Breast epithelium (tissue), 4 donors: Measurements from ENCODE around the gene CCDC171. TPM values are rescaled to one million over a fixed set of nuclear protein-coding genes. Genes with fewer than 3 reads are reported as not detected.

ENCODE experiments used
- DNase-seq, 2 donors: peaks; one replicate each; pipeline ENCODE4 v3.0.0-alpha.2; 2019; ENCODE audit warnings: low spot score in 2 of 2
- H3K27ac ChIP-seq, 2 donors: fragments of 200-600 bp; sonication (generic) in 1 of 2; one replicate each; pipeline ENCODE4 v1.5.1; 2016 to 2019; ENCODE audit warnings: mild to moderate bottlenecking in 1 of 2
- H3K27me3 ChIP-seq, 2 donors: fragments of 200-600 bp; sonication (generic) in 1 of 2; one replicate each; pipeline versions ENCODE4 v1.5.1 to v1.6.0; 2017 to 2019; ENCODE audit warnings: control low read depth in 1 of 2, mild to moderate bottlenecking in 1 of 2
- H3K36me3 ChIP-seq: fragments of 200-600 bp; one replicate; pipeline ENCODE4 v1.5.1; 2019
- H3K4me1 ChIP-seq, 2 donors: fragments of 200-600 bp; sonication (generic); one replicate each; pipeline ENCODE4 v1.5.1; 2016 to 2019; ENCODE audit warnings: control low read depth in 1 of 2
- H3K4me3 ChIP-seq, 3 donors: fragments of 200-600 bp; sonication (generic); 1 replicate in 2 of 3; 2 replicates in 1 of 3; pipeline ENCODE4 v1.5.1; 2016 to 2019; ENCODE audit warnings: mild to moderate bottlenecking in 3 of 3, moderate library complexity in 2 of 3
- H3K9me3 ChIP-seq, 2 donors: fragments of 200-600 bp; sonication (generic) in 1 of 2; one replicate each; pipeline ENCODE4 v1.5.1; 2016 to 2019; ENCODE audit warnings: control low read depth in 1 of 2
- CTCF ChIP-seq, 3 donors: fragments of 450-650 bp; IDR thresholded peaks; one replicate each; pipeline ENCODE4 v1.5.1; 2016 to 2017; ENCODE audit warnings: antibody characterized with exemption in 3 of 3, mild to moderate bottlenecking in 3 of 3, moderate library complexity in 3 of 3
- POLR2A ChIP-seq: fragments of 450-650 bp; IDR thresholded peaks from one replicate; pipeline ENCODE4 v1.6.1; 2016; ENCODE audit warnings: antibody characterized with exemption, mild to moderate bottlenecking, moderate library complexity
- POLR2AphosphoS5 ChIP-seq, 3 donors: sonication (generic); formaldehyde crosslinking; IDR thresholded peaks; one replicate each; pipeline ENCODE4 v1.6.1; 2017; ENCODE audit warnings: antibody characterized with exemption in 3 of 3
- intact Hi-C: fragments of 100-400 bp; cut with DNase I; formaldehyde crosslinking; loops from one replicate; pipeline ENCODE4 v1.15.1; 2023; ENCODE audit warnings: low total_unique reads
- total RNA-seq, 3 donors: library from RNA; depleted of rRNA; stranded (reverse); fragments of >200 nt; gene quantifications; one replicate each; pipeline ENCODE4 v1.1.0, GENCODE V29; 2016

CCDC171 gene
- total RNA-seq, 3 donors from 2014 or later = 4.8 to 8.8 (median 5.6) TPM

- Histone ChIP-seq H3K4me1 (no peaks in the 10 kb centered on the region), H3K9me3 (no peaks in the 10 kb centered on the region), H3K4me3 (no peak overlapping the region), H3K27ac (no peak overlapping the region), H3K36me3 (no peaks in the 10 kb centered on the region), H3K27me3 (no peaks in the 10 kb centered on the region)
- TF ChIP-seq POLR2A (no peak), POLR2AphosphoS5 (IDR thresholded peaks at IDR 0.05) (no peak), CTCF (IDR thresholded peaks at IDR 0.05) (no peak)
- no peak for DNase-seq
- intact Hi-C loops = no loop called here
These were observed 278.5 kb downstream of the CCDC171 start for GRCh38 chr9:15831384-15831783.

DNA sequence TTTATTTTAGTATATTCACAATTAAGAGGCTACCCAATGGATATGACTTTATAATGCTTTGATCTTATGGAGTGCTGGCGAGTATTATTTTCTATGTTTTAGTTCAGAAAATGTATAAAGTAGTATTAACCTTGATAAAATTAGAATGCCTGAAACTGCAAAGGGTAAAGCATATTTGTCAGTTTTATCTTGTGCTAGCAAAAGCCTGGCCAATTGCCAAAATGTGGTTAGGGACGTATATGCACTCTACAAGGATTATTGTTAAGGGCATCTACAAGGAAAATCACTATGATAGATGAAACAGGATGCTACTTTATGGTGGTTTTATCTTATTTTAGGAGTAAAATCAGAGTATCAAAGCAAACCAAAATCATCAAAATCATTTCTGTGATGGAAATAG, 281.7 kb downstream of the CCDC171 start:
- intact Hi-C loops = no loop called here
- H3K9me3 ChIP-seq = no peaks in the 10 kb centered on the region
- H3K4me3 ChIP-seq = no peak overlapping the region
- no peaks in the 10 kb centered on the region for H3K36me3 ChIP-seq
- no peaks in the 10 kb centered on the region for H3K4me1 ChIP-seq
- DNase-seq = no peak
- no peaks in the 10 kb centered on the region for H3K27me3 ChIP-seq
- TF ChIP-seq CTCF (IDR thresholded peaks at IDR 0.05) (no peak), POLR2A (no peak), POLR2AphosphoS5 (IDR thresholded peaks at IDR 0.05) (no peak)
- no peak overlapping the region for H3K27ac ChIP-seq

- Histone ChIP-seq H3K27ac (no peak overlapping the region), H3K4me1 (no peaks in the 10 kb centered on the region), H3K4me3 (no peak overlapping the region), H3K9me3 (no peaks in the 10 kb centered on the region), H3K36me3 (no peaks in the 10 kb centered on the region), H3K27me3 (no peaks in the 10 kb centered on the region)
- TF ChIP-seq POLR2AphosphoS5 (IDR thresholded peaks at IDR 0.05) (no peak), CTCF (IDR thresholded peaks at IDR 0.05) (peak in 2 of 3 donors; percentile 10 to 54)
- intact Hi-C loops = no loop called here
- no peak for DNase-seq
These were observed 284.3 kb downstream of the CCDC171 start for GRCh38 chr9:15837079-15837679.

GRCh38 chr9:15842051-15842450, 289.2 kb downstream of the CCDC171 start:
- no peak for DNase-seq
- intact Hi-C loops = no loop called here

DNA sequence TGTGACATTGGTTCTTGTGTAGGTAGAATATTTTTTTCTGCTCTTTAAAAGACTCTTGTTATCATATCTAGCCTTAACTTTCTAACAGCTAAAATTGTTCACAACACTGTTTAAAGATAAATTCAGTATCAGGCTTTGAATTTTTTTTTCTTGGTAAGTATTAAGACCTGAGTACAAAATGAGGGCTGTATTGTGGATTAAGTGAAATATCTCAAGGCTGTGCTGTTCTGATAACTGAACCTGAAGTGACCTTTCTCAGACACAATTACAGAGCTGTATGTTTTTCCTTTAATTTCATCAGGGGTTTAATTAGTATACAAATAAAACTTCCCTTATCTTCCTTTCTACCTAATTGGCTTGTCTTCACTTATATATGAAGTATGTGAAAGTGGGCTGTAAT, 290.5 kb downstream of the CCDC171 start:
- no peak overlapping the region for H3K27ac ChIP-seq
- no peak for TF ChIP-seq POLR2A
- TF ChIP-seq CTCF (IDR thresholded peaks at IDR 0.05) = no peak
- no peak for TF ChIP-seq POLR2AphosphoS5 (IDR thresholded peaks at IDR 0.05)
- no peaks in the 10 kb centered on the region for H3K9me3 ChIP-seq
- intact Hi-C loops = no loop called here
- H3K4me1 ChIP-seq = no peaks in the 10 kb centered on the region
- H3K4me3 ChIP-seq = no peak overlapping the region
- no peaks in the 10 kb centered on the region for H3K36me3 ChIP-seq
- H3K27me3 ChIP-seq = no peaks in the 10 kb centered on the region
- no peak for DNase-seq

More at GRCh38 chr9:15842051-15842450, 289.2 kb downstream of the CCDC171 start:
- Histone ChIP-seq H3K4me1 (no peaks in the 10 kb centered on the region), H3K36me3 (no peaks in the 10 kb centered on the region), H3K27me3 (no peaks in the 10 kb centered on the region), H3K4me3 (no peak overlapping the region), H3K9me3 (no peaks in the 10 kb centered on the region), H3K27ac (no peak overlapping the region)
- no peak for TF ChIP-seq POLR2A
- no peak for TF ChIP-seq CTCF (IDR thresholded peaks at IDR 0.05)
